Endothelial cell of umbilical vein (primary cell): ENCODE results near the gene CADPS. TPM values are rescaled to one million over a fixed set of nuclear protein-coding genes. Genes with fewer than 3 reads are reported as not detected.

ENCODE experiments used
- BruUV-seq: library from RNA; stranded (reverse); fragments of 400-500 nt; replicated peaks from 2 replicates; lab custom pipeline; 2021; lab: Mats Ljungman, UMichigan
- CTCF ChIA-PET: fragments of 300-600, 350-600 bp; sonication (Branson Sonifier 250); formaldehyde crosslinking; loops from one replicate; lab custom pipeline; 2021; ENCODE audit warnings: antibody characterized with exemption, inconsistent platforms; lab: Charles Lee
- POLR2A ChIA-PET: fragments of 300-600, 350-600 bp; sonication (Branson Sonifier 250); formaldehyde crosslinking; loops from one replicate; lab custom pipeline; 2021; ENCODE audit warnings: antibody characterized with exemption, inconsistent platforms; lab: Charles Lee
- DNase-seq: peaks from one replicate; pipeline ENCODE4 v3.0.0-alpha.2; 2011; ENCODE audit warnings: low read depth, low spot score
- FAIRE-seq: peaks from 2 replicates; lab custom pipeline; 2011; peaks lifted over from hg19 to GRCh38; lab: Jason Lieb, UNC
- H2AFZ ChIP-seq: 2 replicates; pipeline ENCODE4 v1.6.0; 2012; ENCODE audit warnings: low read depth, low read length, control low read depth, inconsistent platforms
- H3K27ac ChIP-seq: 2 replicates; pipeline ENCODE4 v1.5.1; 2011; ENCODE audit warnings: low read depth, mild to moderate bottlenecking, control low read depth, low read length, moderate library complexity; ENCODE audit not compliant: insufficient read depth
- H3K27me3 ChIP-seq, 2 experiments: 2 replicates each; pipeline versions ENCODE4 v1.6.0 to v1.6.1; 2011; ENCODE audit warnings: low read length in 2 of 2, mixed read lengths in 1 of 2; ENCODE audit not compliant: control insufficient read depth in 2 of 2, insufficient read depth in 2 of 2
- H3K36me3 ChIP-seq, 2 experiments: 2 replicates in 1 of 2; 3 replicates in 1 of 2; pipeline ENCODE4 v1.5.1; 2011; ENCODE audit warnings: low read length in 2 of 2, mild to moderate bottlenecking in 1 of 2, moderate library complexity in 1 of 2; ENCODE audit not compliant: control insufficient read depth in 2 of 2, insufficient read depth in 2 of 2; ENCODE audit errors: extremely low read depth in 1 of 2
- H3K4me1 ChIP-seq: 3 replicates; pipeline ENCODE4 v1.5.1; 2011; ENCODE audit warnings: mild to moderate bottlenecking, low read length; ENCODE audit not compliant: control insufficient read depth, insufficient read depth; ENCODE audit errors: extremely low read depth
- H3K4me2 ChIP-seq: 2 replicates; pipeline ENCODE4 v1.6.1; 2011; ENCODE audit warnings: low read length, control low read depth, mixed read lengths; ENCODE audit not compliant: insufficient read depth
- H3K4me3 ChIP-seq, 3 experiments: fragments of 200-600 bp in 1 of 3; sonication (generic), shearing (Covaris generic) in 1 of 3; replicated peaks in 1 of 3; 2 replicates each; pipeline ENCODE4 v1.5.1; 2011 to 2016; ENCODE audit warnings: control low read depth in 3 of 3, low read length in 3 of 3, mild to moderate bottlenecking in 2 of 3, inconsistent platforms in 1 of 3, low read depth in 1 of 3, moderate library complexity in 1 of 3; ENCODE audit not compliant: insufficient read depth in 1 of 3
- H3K79me2 ChIP-seq: 2 replicates; pipeline ENCODE4 v1.6.0; 2012; ENCODE audit warnings: low read length, inconsistent platforms; ENCODE audit not compliant: control insufficient read depth, insufficient read depth
- H3K9ac ChIP-seq: replicated peaks from 2 replicates; pipeline ENCODE3; 2011; ENCODE audit warnings: low read length, control low read depth; ENCODE audit not compliant: insufficient read depth; ENCODE audit errors: extremely low read depth
- H3K9me1 ChIP-seq: replicated peaks from 3 replicates; pipeline ENCODE4 v1.6.0; 2011; ENCODE audit warnings: mild to moderate bottlenecking, low read length; ENCODE audit not compliant: control insufficient read depth, insufficient read depth; ENCODE audit errors: extremely low read depth
- H3K9me3 ChIP-seq: replicated peaks from 2 replicates; pipeline ENCODE4 v1.5.1; 2012; ENCODE audit warnings: low read length, inconsistent platforms; ENCODE audit not compliant: control insufficient read depth, insufficient read depth
- H4K20me1 ChIP-seq: replicated peaks from 2 replicates; pipeline ENCODE3; 2011; ENCODE audit warnings: mild to moderate bottlenecking, low read length; ENCODE audit not compliant: control insufficient read depth, insufficient read depth; ENCODE audit errors: extremely low read depth
- EZH2 ChIP-seq: IDR thresholded peaks from 2 replicates; pipeline ENCODE4 v1.6.1; 2012; ENCODE audit warnings: borderline replicate concordance, low read depth, mild to moderate bottlenecking, moderate library complexity, low read length, inconsistent platforms; ENCODE audit not compliant: severe bottlenecking
- FOS ChIP-seq: IDR thresholded peaks from 2 replicates; pipeline ENCODE4 v1.6.1; 2011; ENCODE audit warnings: mild to moderate bottlenecking, low read length, moderate library complexity, borderline replicate concordance; ENCODE audit not compliant: insufficient read depth
- GATA2 ChIP-seq: IDR thresholded peaks from 2 replicates; pipeline ENCODE4 v1.7.0; 2011; ENCODE audit warnings: low read depth, mild to moderate bottlenecking, moderate library complexity, mixed read lengths, low read length; ENCODE audit not compliant: insufficient read length, insufficient read depth
- JUN ChIP-seq: IDR thresholded peaks from 2 replicates; pipeline ENCODE4 v1.6.1; 2011; ENCODE audit warnings: borderline replicate concordance, low read depth; ENCODE audit not compliant: insufficient read length, insufficient read depth
- MYC ChIP-seq: IDR thresholded peaks from one replicate; pipeline ENCODE4 v1.6.1; 2011; ENCODE audit warnings: mild to moderate bottlenecking, low read depth, low read length
- POLR2A ChIP-seq: IDR thresholded peaks from 2 replicates; pipeline ENCODE4 v1.6.1; 2012; ENCODE audit warnings: low read depth, mild to moderate bottlenecking, control low read depth, low read length
- POLR2AphosphoS5 ChIP-seq: IDR thresholded peaks from 2 replicates; pipeline ENCODE4 v1.6.1; 2012; ENCODE audit warnings: low read depth, mild to moderate bottlenecking, control low read depth, low read length, moderate library complexity; ENCODE audit not compliant: insufficient read depth
- dilution Hi-C: fragments of 300-500 bp; cut with MboI; formaldehyde crosslinking; loops from one replicate; pipeline ENCODE4 v1.15.0; 2019; ENCODE audit warnings: low sequenced_read_pairs; ENCODE audit not compliant: extremely low pct_ligation_motif_present
- intact Hi-C: fragments of 100-400 bp; cut with micrococcal nuclease; formaldehyde crosslinking; loops from one replicate; pipeline ENCODE4 v1.10.0; 2022
- polyA plus RNA-seq, 4 experiments: library from polyadenylated mRNA; depleted of rRNA in 3 of 4; stranded (reverse) in 3 of 4; unstranded in 1 of 4; fragments of >200 nt; gene quantifications; 2 replicates each; pipeline versions ENCODE4 v1.2.1 to v1.2.3, GENCODE V29; 2011 to 2012; ENCODE audit warnings: missing spikeins in 1 of 4
- total RNA-seq: library from RNA; stranded (reverse); gene quantifications from 2 replicates; pipeline ENCODE4 v1.2.3, GENCODE V29; 2021
- TF ChIP-seq, protein P1 (sequence below): IDR thresholded peaks from 2 replicates; pipeline ENCODE4 v1.6.1; 2011; ENCODE audit not compliant: insufficient read depth, insufficient read length
- TF ChIP-seq, protein P2 (sequence below), 2 donors: IDR thresholded peaks; 1 replicate in 1 of 2; 2 replicates in 1 of 2; pipeline ENCODE4 v1.5.1; 2011; ENCODE audit warnings: low read length in 2 of 2, mild to moderate bottlenecking in 2 of 2, moderate library complexity in 2 of 2, control low read depth in 1 of 2, inconsistent platforms in 1 of 2, low read depth in 1 of 2; ENCODE audit not compliant: insufficient read depth in 1 of 2; ENCODE audit errors: extremely low read depth in 1 of 2

The CADPS gene
- total and polyA plus RNA-seq, 2 donors (not counting 3 experiments of a cell fraction or from before 2014, with no cell fraction given): not detected

DNA sequence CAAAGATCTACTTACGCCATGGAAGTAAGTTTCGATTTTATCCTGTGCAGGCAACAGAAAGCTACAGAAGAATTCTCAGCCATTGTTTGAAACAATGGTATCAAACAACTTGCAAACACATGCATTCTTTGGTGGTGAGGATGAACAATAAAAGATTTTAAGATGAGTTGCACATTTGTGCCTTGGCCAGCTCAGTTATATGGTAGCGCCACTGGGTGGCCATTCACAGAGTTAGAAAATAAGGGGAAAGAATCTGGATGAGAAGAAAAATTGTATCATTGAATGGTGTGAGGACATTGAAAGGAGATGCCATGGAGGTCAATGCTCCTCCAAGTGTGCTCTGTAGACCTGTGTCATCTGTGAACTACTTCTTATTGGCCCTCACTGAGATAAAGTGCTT, 11.6 kb downstream of the CADPS start:
- H3K4me3 ChIP-seq: no peak overlapping the region
- H3K9ac ChIP-seq: no peak overlapping the region
- H3K4me2 ChIP-seq: no peak overlapping the region
- H3K9me1 ChIP-seq: no peaks in the 10 kb centered on the region
- BruUV-seq: no TSS peak
- ChIA-PET POLR2A (no interaction called here), CTCF (no interaction called here)
- FAIRE-seq (no peak), DNase-seq (no peak)
- H3K9me3 ChIP-seq: no peaks in the 10 kb centered on the region
- H2AFZ ChIP-seq: no peak overlapping the region
- no peak overlapping the region for H3K27ac ChIP-seq
- TF ChIP-seq POLR2AphosphoS5 (no peak), JUN (no peak), FOS (no peak), POLR2A (no peak), EZH2 (no peak), MYC (no peak), GATA2 (no peak)
- TF ChIP-seq, protein P1, sequence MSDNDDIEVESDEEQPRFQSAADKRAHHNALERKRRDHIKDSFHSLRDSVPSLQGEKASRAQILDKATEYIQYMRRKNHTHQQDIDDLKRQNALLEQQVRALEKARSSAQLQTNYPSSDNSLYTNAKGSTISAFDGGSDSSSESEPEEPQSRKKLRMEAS: no peak
- TF ChIP-seq, protein P2, sequence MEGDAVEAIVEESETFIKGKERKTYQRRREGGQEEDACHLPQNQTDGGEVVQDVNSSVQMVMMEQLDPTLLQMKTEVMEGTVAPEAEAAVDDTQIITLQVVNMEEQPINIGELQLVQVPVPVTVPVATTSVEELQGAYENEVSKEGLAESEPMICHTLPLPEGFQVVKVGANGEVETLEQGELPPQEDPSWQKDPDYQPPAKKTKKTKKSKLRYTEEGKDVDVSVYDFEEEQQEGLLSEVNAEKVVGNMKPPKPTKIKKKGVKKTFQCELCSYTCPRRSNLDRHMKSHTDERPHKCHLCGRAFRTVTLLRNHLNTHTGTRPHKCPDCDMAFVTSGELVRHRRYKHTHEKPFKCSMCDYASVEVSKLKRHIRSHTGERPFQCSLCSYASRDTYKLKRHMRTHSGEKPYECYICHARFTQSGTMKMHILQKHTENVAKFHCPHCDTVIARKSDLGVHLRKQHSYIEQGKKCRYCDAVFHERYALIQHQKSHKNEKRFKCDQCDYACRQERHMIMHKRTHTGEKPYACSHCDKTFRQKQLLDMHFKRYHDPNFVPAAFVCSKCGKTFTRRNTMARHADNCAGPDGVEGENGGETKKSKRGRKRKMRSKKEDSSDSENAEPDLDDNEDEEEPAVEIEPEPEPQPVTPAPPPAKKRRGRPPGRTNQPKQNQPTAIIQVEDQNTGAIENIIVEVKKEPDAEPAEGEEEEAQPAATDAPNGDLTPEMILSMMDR (IDR thresholded peaks at IDR 0.05; ENCODE audit: extremely low read depth in 1 of 2, insufficient read depth in 1 of 2, low read depth in 1 of 2, low read length in 2 of 2): no peak
- intact Hi-C loops: no loop called here
- H3K4me1 ChIP-seq: no peaks in the 10 kb centered on the region
- H3K79me2 ChIP-seq: no peaks in the 10 kb centered on the region
- H3K27me3 ChIP-seq: no peaks in the 10 kb centered on the region
- H4K20me1 ChIP-seq: no peaks in the 10 kb centered on the region
- H3K36me3 ChIP-seq: no peaks in the 10 kb centered on the region
- dilution Hi-C loops: no loop called here
